ENCODE data around the gene S100A2.

DNA sequence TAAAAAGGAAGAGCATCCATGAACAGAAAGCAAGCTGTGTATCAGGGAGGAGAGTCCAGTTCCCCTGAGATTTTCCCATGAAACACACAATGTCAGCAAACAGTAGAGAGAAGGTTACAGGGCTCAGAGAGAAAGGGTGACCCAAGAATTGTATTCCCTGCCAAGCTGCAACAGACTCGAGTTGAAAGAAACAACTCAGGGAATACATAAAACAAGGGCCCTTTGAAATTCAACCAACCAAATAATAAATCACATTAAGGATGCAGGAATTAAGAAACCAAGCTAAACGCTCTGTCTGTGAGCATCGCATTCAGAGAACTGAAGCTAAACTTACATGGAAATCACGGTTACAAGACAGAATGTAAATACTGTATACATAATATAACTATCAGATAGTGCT, 27.1 kb upstream of the S100A2 start:
- TF ChIP-seq, protein P1, sequence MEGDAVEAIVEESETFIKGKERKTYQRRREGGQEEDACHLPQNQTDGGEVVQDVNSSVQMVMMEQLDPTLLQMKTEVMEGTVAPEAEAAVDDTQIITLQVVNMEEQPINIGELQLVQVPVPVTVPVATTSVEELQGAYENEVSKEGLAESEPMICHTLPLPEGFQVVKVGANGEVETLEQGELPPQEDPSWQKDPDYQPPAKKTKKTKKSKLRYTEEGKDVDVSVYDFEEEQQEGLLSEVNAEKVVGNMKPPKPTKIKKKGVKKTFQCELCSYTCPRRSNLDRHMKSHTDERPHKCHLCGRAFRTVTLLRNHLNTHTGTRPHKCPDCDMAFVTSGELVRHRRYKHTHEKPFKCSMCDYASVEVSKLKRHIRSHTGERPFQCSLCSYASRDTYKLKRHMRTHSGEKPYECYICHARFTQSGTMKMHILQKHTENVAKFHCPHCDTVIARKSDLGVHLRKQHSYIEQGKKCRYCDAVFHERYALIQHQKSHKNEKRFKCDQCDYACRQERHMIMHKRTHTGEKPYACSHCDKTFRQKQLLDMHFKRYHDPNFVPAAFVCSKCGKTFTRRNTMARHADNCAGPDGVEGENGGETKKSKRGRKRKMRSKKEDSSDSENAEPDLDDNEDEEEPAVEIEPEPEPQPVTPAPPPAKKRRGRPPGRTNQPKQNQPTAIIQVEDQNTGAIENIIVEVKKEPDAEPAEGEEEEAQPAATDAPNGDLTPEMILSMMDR (conservative IDR thresholded peaks at IDR 0.05; ENCODE audit: low read depth in 2 of 2), result no peak
- TF ChIP-seq EZH2phosphoT487 (IDR thresholded peaks at IDR 0.05; ENCODE audit: unreplicated experiment) (no peak), POLR2AphosphoS5 (IDR thresholded peaks at IDR 0.05; ENCODE audit: low read depth) (no peak), EZH2 (IDR thresholded peaks at IDR 0.05; ENCODE audit: low read depth, unreplicated experiment) (no peak), NANOG (IDR thresholded peaks at IDR 0.05; ENCODE audit: borderline replicate concordance) (no peak)

All from GM23338 (cell line).